GM19452 (cell line): ENCODE results near the gene TPPP.

Experiments
- ATAC-seq: cut with Tn5 transposase; IDR thresholded peaks from one replicate; pipeline ENCODE4 v1.9.1; 2021; ENCODE audit not compliant: unreplicated experiment

Gene TPPP

DNA sequence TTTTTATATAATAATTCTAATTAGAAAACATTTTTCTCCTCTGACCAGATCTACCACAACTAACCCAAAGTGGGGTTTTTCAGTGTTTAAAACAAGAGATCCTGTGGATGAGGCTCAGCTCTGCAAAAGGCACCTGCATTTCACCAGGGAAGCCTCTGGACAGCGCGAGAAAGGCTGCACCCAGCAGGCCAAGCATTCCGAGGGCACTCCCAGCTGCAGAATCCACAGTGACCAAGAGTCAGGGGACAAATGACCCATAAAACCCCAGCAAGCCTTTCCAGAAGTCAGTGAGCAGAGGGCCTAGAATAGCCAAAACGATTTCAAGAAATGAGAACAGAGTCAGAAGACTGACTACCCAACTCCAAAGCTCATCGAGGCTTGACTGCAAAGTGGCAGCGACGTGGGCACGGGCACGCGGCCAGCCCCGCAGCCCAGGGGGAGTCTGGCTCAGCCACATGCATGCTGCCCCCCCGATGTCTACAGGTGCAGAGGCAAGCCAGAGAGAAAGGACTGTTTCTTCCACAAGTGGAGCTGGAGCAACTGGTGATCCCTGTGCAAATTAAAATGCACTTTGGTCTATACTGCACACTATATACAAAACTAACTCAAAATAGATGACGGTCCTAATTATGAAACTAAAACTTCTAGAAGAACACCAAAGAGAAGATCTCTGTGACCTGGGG is 26.2 kb downstream of the TPPP start:
- ATAC-seq: no peak

DNA sequence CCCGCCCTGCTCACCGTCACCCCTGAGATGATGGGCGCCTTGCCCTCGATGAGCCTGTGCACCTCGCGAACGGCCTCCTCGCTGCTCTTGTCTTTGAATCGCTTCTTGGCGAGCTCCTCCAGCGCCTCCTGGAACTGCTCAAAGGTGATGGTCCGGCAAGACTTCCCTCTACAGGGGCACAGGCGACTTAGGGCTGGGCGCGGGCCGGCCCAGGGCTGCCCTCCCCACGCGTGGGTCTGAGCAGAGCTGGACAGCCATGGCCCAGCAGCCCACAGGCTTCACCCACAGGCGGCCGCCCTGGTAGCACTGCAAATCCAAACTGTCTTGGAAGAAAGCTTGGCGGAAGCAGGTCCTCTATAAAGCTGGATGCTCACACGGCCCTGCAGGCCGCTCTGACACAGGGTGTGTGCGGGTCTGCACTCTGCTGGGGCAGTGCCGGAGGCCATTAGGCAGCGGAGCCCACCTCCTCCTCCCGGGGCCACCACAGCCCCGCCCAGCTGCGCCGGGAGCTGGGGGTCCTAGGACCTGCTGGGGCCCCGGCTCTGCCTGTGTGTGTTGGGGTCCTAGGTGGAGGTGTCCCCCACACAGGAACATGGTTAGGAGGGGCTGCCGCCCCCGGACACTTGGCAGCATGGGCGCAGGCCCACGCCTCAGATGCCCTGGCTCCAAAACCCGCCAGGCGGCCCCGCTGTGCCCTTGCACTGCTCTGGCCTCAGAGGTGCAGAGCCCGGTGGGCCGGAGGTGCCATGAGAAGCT is 27.0 kb downstream of the TPPP start:
- ATAC-seq: no peak

- ATAC-seq: no peak
These were observed 27.6 kb downstream of the TPPP start for GRCh38 chr5:665541-665955.

GRCh38 chr5:664994-665360 is 28.2 kb downstream of the TPPP start:
- no peak for ATAC-seq

DNA sequence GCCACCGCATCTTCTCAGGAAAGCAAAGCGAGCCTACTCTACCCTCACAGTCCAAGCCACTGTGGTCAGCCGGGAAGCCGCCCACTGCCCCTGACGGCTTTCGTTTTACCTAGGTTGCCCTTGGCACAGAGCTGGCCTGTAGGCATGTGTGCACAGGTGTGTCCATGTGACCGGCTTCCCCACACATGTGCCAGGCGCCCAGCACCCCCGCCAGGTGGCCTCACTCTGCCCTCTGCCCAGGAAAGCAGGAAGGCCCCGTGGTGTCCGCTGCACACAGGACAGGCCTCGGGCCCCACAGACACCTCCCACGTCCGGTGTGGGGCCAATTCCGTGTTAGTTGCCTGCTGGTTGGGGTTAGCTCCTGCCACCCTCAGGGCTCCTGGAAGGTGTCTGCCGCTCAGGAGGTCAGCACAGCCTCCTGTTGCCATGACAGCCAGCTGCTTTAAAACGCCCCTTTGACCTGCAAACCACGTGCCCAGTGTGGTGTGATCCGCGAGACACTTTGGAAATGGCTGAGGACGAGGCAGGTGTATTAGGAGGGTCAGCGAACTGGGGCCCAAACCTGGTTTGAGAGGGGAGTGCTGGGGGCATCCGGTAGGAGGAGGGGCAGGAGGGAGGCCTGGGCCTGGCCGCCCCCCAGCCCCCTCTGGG is 28.7 kb downstream of the TPPP start:
- ATAC-seq: no peak

GRCh38 chr5:663436-664342 is 29.5 kb downstream of the TPPP start:
- ATAC-seq: no peak

DNA sequence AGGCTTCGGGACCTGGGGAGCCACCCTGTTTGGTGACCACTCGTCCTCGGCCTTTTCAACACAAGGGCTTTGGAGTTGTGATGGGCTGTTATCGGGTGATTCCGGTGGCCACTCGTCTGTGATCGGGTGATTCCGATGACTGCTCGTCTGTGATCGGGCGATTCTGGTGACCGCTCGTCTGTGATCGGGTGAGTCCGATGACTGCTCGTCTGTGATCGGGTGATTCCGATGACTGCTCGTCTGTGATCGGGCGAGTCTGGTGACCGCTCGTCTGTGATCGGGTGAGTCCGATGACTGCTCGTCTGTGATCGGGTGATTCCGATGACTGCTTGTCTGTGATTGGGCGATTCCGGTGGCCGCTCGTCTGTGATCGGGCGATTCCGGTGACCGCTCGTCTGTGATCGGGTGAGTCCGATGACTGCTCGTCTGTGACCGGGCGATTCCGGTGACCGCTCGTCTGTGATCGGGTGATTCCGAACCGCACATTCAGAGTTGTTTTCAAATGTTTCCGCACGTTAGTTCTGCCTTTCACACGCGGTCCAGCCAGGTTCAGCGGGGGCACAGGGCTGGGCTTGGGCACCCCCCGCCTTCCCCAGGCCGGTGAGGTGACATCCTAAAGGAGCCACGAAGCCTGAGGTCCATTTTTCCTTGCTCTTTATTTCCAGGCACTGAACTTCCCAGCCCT is 30.3 kb downstream of the TPPP start:
- no peak for ATAC-seq

GRCh38 chr5:661891-662750 is 31.0 kb downstream of the TPPP start:
- ATAC-seq: no peak

- ATAC-seq: no peak
These were observed 32.6 kb downstream of the TPPP start for GRCh38 chr5:660491-661030.

GRCh38 chr5:659496-660263 is 33.5 kb downstream of the TPPP start:
- no peak for ATAC-seq

DNA sequence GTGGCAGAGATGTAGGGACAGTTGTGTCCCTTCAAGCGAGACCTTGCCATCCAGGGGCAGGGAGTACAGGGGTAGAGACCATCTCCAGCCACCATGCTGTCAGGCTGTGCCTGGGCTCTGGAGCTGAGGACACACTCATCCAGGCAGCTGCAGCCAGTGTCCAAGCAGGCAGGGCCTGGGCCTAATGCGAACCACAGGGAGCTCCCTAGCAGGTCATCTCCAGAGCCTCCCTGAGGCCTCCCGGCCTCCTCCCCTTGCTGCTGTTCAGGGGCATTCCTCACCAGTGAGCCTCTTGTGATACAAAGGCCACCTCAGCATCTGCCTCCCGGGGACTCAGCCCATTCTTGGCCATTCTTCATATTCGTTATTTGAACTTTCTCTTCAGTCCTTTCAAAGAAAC is 35.0 kb downstream of the TPPP start:
- no peak for ATAC-seq

GRCh38 chr5:657570-657969 is 35.6 kb downstream of the TPPP start:
- ATAC-seq: no peak

DNA sequence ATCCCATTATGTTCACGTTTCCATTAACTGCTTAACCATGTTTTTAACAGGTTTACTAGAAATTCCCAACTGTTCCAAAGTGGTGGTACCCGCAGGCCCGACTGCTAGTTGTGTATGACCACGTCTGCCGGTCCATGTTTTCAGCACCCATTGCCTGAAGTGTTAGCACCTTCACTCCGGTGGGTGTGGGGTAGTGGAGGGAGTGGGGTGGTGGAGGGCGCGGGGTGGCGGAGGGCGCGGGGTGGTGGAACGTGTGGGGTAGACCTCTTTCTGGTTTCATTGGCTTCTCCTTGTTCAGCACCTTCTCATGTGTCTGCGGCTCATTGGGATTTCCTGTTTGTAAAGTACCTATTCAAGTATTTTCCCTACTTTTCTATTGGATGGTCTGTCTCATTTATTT is 37.7 kb downstream of the TPPP start:
- no peak for ATAC-seq

- ATAC-seq: no peak
These were observed 38.9 kb downstream of the TPPP start for GRCh38 chr5:654071-654778.

DNA sequence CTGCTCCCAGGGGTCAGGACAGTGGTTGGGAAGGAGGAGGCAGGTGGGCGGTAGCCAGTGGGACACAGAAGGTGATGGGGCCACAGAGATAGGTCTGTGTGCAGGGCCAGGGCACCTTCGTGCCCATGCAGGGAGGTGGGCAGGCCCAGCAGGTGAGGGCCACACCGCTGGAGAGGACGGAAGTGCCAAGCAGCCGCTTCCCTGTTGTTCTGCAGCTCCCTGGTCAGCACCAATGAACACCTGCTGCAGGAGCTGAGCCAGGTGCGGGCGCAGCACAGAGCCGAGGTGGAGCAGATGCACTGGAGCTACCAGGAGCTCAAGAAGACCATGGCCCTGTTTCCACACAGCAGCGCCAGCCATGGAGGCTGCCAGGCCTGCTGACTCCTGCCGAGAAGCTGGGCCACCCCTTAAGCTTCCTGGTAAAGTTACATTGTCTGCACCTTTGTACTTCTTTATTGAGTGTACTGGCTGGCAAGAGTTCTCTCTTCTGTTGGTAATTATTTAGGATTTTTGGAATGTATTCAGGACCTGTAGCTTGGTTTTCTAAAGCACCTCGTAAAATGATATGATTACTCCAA is 40.3 kb downstream of the TPPP start:
- no peak for ATAC-seq

- ATAC-seq: no peak
These were observed 41.1 kb downstream of the TPPP start for GRCh38 chr5:652023-652515.

- no peak for ATAC-seq
These were observed 41.7 kb downstream of the TPPP start for GRCh38 chr5:651296-652022.
